HG03066 (cell line): ENCODE results near the gene CD44.

ENCODE experiments used
- ATAC-seq: cut with Tn5 transposase; IDR thresholded peaks from one replicate; pipeline ENCODE4 v1.9.1; 2021; ENCODE audit warnings: low read depth; ENCODE audit not compliant: unreplicated experiment

Gene CD44

DNA sequence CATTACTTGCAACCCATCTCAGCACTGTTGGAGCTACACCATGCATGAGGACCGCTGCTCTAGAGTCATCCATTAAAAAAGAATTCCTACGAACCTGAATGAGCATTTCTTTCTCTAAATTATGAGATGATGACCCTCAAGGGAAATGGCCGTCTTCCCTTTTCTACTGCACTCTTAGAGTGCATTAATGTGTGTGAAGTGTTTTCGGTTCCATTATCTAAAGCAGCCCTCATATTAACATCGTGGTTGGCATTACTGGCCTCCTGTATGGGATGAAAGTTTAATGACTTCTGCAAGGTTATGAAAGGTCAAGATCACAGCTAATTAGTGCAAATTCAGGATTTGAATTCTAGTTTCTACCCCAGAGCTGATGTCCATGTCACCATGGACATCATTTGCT, 16.7 kb downstream of the CD44 start:
- ATAC-seq = no peak

GRCh38 chr11:35157814-35158700, 19.1 kb downstream of the CD44 start:
- no peak for ATAC-seq

DNA sequence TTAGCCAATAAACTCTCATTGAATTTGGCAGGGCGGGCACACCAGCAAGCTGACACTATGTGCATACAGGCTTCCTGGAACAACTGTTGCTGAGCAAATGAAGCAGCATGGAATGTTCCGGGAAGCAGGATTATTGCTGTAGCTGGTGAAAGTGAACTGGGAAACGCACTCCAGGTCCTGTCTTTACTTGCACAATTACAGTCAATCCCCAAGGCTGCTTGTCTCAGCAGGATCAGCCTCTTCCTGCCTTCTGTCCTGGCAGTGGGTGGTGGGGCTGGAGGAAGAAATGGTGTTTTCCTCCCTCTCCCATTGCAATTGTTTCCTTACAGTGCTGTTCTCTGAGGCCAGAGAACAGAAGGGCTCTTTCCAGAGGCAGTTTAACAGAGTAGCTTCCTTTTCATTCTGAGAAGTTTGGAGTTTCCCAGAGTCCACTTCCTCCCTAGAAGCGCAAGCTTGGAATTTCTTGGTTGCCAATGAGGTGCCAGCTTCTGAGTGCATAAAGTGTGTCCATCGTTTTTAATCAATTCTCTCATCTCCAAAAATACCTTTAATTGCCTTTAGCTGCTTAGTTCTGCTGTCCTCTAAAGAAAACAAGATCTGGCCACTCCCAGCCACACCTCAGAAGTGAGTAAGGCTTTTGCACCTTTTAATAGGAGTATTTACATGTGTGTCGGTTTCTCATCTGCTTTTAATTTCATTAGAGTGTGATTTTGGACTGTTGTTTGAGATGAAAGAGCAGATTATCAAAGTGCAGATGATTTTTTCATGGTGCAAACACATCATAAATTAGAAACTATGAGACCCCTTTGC, 19.9 kb downstream of the CD44 start:
- ATAC-seq = no peak

- no peak for ATAC-seq
These were observed 21.4 kb downstream of the CD44 start for GRCh38 chr11:35160246-35160824.

- ATAC-seq = no peak
These were observed 22.1 kb downstream of the CD44 start for GRCh38 chr11:35160902-35161597.

GRCh38 chr11:35162745-35163144, 23.8 kb downstream of the CD44 start:
- no peak for ATAC-seq

- ATAC-seq = no peak
These were observed 24.2 kb downstream of the CD44 start for GRCh38 chr11:35163209-35163608.

DNA sequence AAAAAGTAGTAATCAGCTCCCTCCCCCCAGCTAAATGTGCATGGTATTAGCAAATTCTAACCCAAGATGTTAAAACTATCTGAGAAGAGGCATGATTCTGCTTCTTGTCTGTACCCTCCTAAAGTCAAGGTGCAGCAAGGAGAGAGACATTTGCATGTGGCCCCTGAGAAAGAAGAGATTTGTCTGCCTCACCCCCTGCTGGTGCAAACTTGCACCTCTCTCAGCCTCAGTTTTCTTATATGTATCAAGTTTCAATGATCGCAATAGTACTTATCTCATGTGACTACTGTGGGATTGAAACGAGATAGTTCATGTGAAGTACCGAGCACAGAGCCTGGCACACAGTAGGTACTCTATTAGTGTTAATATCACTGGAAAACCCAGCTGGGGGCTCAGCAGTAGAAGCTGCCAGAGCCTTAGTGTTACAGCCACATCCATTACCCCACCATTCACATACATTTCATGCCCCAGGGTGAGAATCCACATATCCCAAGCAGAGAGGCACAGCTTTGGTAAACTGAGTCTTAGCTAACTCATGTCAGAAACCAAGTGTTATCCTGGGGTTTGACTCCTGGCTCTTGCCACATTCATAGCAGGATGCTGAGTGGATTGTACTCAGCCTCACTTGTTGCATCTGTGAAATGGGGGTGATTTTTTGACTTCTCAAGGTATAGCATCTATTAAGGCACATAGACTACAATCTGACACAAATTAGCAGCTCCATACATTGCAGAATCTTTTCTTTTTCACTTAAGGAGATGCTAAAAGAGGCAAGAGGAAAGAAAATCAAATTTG, 24.9 kb downstream of the CD44 start:
- no peak for ATAC-seq

- no peak for ATAC-seq
These were observed 26.1 kb downstream of the CD44 start for GRCh38 chr11:35165030-35165422.

DNA sequence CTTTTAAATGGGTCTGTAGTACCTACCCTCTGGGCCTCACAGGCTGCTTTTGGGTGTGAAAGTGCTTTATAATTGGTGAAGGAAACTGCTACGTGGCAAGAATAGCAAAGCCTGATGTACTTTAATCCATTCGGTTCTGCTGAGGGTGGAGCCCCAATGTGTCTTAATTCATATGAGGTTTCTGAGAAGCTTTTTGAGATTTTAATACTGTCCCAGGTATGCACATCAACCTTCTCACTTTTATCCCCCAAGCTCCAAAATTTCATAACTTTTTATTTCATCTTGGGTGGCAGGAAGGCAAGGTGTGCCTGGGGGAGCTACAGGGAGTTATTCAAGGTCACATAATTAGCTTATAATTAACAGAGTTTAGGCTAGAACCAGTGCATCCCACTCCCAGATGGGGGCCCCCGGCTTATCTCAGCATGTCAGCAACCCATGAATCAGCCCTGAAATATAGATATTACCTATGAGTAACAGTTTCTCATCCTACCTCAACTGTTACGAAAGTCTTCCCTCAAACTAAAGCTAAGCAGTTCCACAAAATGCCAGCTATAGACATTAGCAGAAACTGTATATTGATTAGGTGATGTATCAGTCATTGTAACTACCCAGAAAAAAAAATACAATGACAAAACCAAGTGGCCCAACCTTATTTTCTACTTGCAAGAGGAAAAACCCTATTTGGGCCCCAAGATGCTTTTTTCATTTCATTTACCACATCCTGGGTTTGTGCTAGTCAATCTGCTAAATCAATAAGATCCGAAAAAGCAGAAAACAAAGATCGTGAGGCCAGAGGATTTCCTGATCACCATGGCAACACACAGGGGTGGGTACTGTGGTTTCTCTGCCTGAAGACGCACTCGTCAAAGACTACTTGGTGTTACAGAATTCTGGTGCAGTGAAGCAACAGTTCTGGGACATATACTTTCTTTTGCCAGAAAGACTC, 26.7 kb downstream of the CD44 start:
- peak; percentile 91 for ATAC-seq

DNA sequence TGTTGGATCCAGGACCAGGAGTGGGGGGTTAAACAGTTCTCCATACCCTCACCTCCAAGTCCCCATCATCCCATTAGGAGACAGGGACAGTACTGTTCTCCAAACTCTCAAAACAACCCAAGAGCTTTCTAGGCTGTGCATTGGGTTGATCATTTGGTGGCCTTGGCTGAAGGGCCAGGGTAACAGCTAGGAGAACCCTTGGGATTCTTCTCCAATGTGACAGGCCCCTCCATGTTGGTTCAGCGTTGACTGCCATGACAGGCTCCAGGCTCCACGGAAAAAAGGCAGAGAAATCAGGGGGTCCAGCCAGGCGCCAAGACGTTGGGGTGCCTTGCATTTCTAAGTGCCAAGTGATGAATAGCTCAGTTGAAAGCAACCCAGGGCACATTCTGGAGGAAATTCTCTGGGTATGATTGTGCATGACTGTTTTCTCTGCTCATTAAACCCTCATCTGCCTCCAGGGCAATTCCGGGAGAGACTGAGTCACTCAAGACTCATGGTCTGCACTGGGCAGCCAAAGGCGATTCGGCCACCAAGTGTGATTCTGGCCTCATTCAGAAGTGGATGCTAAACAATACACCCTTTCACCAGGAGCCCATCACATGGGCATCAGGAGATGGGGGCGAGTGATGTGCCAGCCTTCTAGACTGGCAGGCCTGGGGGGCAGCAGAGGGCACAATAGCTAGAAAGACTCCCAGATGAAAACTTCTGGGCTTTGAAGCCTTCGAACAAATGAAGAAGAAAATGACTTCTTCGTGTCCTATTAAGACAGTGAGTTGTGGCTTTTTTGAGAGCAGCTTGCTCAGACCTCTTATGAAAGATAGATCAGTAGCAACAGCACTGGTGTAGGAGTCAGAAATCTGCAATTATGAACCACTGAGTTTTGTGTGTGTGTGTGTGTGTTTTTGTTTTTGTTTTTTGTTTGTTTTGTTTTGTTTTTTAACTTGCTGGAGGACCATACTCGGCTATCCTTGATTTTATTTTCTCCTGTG, 27.7 kb downstream of the CD44 start:
- peak; percentile 8 for ATAC-seq

DNA sequence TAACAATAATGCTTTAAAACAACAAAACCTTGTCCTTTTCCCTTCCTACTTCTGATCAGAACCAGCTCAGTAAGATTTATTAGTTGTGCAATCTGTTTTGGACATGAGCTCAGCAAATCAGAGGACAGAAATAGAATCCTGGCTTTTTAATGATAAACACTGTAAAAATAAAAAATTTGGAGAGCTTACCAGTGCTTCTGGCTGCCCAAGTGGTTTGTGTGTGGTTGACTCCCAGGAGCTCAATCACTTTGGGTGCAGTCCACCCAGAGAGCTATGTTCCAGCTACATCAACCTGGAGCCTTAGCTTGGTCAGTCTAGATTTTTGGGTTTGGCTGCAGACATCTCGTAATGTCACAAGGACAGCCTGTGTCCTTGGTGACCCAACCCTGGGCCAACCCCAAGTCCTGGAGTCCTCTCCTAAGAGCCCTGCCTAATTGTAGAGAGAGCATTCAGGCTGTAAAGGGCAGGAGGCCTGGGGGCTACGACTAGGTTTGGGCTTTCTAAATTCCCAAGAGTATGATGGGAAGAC, 28.5 kb downstream of the CD44 start:
- no peak for ATAC-seq

DNA sequence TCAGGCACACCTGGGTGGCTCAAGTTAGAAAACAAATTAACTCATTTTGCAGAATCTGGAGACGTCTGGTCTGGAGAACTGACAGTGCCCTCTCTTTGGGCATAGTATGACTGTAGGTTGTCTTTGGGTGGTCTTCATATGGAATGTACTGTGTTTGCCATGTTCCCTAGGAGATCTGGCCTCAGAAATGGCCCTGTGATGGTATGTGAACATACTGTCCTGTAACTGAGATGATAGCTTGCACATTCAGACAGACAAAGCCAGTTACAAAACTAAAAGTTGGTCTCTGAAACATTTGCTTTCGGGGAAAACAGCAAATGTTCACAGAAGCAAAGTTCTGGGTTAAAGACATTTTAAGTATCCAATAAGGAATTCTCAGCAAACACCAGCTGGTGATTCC, 29.7 kb downstream of the CD44 start:
- no peak for ATAC-seq

DNA sequence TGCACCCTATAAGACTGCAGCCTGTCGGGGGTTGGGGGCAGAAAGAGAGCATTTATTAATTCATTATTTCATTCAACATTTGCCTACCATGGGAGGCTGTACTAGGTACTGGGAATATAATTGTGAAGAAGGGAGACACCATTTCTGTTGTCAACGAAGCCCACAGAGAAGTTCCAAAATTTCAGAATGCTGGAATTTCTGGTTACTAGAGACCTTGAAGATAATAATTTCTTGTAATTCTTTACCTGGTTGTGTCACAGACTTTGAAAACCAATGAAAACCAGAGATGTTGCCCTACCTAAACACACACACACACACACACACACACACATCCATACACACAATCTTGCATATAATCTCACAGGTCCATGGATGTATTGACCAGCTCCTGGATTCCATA, 30.1 kb downstream of the CD44 start:
- ATAC-seq = no peak

- no peak for ATAC-seq
These were observed 30.8 kb downstream of the CD44 start for GRCh38 chr11:35169754-35170153.

GRCh38 chr11:35170503-35170902, 31.5 kb downstream of the CD44 start:
- ATAC-seq = no peak

DNA sequence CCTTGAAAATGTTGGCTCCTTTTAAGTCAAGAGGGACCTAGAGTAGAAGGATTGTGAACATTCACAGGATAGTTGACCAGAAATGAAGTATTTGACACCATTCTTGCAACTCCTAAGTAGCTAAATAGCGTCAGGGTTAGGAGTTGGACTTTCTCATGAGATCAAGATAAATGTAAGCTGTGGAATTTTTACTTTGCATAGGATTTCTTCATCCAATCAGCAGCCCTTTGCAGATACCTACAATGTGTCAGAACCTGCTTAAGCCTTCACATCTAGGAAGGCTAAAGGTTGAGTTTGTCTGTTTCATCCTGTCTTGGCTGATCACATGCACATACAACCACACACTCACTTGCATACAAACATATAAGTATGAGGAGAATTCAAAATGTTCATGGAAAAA, 32.3 kb downstream of the CD44 start:
- ATAC-seq = no peak
